Esophagus squamous epithelium (tissue), 4 donors: ENCODE data around the gene CACNA1F.

Experiments
- POLR2A ChIP-seq, 4 donors: fragments of 450-650 bp; IDR thresholded peaks; one replicate each; pipeline ENCODE4 v1.6.1; 2017; ENCODE audit warnings: antibody characterized with exemption in 4 of 4, mild to moderate bottlenecking in 4 of 4, moderate library complexity in 3 of 4
- TF ChIP-seq, protein P1 (sequence below), 6 experiments: fragments of 450-650 bp in 4 of 6; fragments of 200-600 bp in 2 of 6; sonication (generic) in 2 of 6; IDR thresholded peaks; one replicate each; pipeline ENCODE4 v1.5.1; 2016 to 2019; ENCODE audit warnings: antibody characterized with exemption in 6 of 6, mild to moderate bottlenecking in 4 of 6, moderate library complexity in 4 of 6

DNA sequence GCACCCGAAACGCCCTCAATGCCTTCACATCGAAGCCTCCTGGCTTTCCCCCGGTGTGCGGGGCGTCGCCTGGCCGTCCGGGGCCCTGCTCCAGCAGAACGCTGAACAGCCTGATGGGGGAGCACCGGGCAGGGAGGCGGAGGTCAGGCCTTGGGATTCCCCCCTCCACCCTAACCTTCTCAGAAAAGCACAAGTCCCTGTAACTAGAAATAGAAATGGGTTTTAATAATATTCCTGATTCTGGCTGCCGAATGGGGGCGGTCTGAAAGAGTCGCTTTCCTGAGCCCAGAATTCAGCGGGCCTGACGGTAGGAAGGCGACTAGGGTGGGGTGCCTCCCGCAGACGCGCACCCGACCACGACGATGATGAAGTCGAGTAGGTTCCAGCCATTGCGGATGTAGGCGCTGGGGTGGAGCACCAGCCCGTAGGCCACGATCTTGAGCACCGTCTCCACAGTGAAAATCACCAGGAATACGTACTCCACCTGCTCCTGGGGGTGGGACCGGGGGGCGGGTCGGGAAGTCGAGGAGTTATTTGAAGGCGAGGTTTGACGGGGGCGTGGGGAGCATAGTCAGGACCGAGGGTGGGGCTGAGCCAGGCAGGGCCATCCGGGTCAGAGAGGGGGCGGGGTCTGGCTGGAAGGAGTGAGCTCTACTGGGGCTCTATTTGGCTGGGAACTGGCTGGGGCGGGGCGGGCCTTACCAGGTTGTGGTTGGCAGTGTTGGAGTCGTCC is 2.5 kb downstream of the CACNA1F start:
- no peak for TF ChIP-seq POLR2A (IDR thresholded peaks at IDR 0.05)
- TF ChIP-seq, protein P1, sequence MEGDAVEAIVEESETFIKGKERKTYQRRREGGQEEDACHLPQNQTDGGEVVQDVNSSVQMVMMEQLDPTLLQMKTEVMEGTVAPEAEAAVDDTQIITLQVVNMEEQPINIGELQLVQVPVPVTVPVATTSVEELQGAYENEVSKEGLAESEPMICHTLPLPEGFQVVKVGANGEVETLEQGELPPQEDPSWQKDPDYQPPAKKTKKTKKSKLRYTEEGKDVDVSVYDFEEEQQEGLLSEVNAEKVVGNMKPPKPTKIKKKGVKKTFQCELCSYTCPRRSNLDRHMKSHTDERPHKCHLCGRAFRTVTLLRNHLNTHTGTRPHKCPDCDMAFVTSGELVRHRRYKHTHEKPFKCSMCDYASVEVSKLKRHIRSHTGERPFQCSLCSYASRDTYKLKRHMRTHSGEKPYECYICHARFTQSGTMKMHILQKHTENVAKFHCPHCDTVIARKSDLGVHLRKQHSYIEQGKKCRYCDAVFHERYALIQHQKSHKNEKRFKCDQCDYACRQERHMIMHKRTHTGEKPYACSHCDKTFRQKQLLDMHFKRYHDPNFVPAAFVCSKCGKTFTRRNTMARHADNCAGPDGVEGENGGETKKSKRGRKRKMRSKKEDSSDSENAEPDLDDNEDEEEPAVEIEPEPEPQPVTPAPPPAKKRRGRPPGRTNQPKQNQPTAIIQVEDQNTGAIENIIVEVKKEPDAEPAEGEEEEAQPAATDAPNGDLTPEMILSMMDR (IDR thresholded peaks at IDR 0.05), result peak in 2 of 6 experiments; percentile 8 to 23
